ENCODE data around the gene STK10. TPM values are rescaled to one million over a fixed set of nuclear protein-coding genes. Genes with fewer than 3 reads are reported as not detected.

The STK10 gene
- total and polyA plus RNA-seq, 2 of the 8 experiments (the other 6 are each of a cell fraction or from before 2014, with no cell fraction given), result 10.5 to 21.4 TPM

DNA sequence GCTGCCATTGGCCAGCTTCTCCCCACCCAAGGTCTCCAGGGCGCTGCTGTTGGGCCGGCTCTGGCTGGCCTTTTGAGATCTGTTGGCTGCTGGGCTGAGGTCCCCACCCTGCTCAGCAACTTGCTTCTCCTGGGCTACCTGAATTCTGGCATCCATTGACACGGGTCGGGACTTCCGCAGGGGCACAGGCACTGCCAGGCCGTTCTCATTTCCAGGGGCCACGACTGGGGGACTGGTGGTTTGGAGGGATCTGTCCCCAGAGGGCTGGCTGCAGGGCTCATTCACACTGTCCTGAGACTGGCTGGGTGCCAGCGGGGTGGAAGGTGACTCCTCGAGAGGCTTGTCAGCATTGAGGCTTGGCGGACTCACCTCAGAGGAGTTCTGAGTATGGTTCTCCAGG, 94.5 kb downstream of the STK10 start:
- POLR2A ChIA-PET (ENCODE audit: partially characterized antibody), result no interaction called here
- Histone ChIP-seq H3K4ac (replicated peaks; ENCODE audit: insufficient read length, low read depth, low read length) (no peak overlapping the region), H4K5ac (ENCODE audit: insufficient read length, low read depth, low read length) (no peak overlapping the region), H4K91ac (replicated peaks; ENCODE audit: insufficient read length, low read length) (no peak overlapping the region), H2BK15ac (ENCODE audit: low read length) (no peak overlapping the region), H3K4me3 (ENCODE audit: extremely low read depth in 1 of 4, insufficient read depth in 2 of 4, low read depth in 3 of 4, low read length in 4 of 4) (no peak overlapping the region), H3K9ac (replicated peaks in 1 of 4; ENCODE audit: extremely low read depth in 1 of 4, low read depth in 3 of 4, low read length in 3 of 4) (no peak overlapping the region), H2BK12ac (ENCODE audit: low read depth, low read length) (no peak overlapping the region), H3K36me3 (ENCODE audit: control insufficient read depth in 2 of 4, insufficient read depth in 4 of 4, low read length in 3 of 4) (peaks cover 0 to 2% (median 0%) of the 10 kb centered on the region in 4 experiments; a peak in 1 of 8 replicates), H3K27ac (ENCODE audit: low read depth, low read length) (no peak overlapping the region), H2AFZ (ENCODE audit: low read length) (no peak overlapping the region), H4K20me1 (replicated peaks in 1 of 2; ENCODE audit: control insufficient read depth in 1 of 2, insufficient read depth in 2 of 2, low read length in 2 of 2) (peaks cover 0 to 3% of the 10 kb centered on the region in 2 experiments), H3K79me1 (ENCODE audit: low read depth, low read length) (no peaks in the 10 kb centered on the region), H4K8ac (ENCODE audit: extremely low read depth, insufficient read depth, low read length) (0 out of 2 replicates have a peak overlapping the region, but pooled peaks have one; percentile 80), H3K23me2 (ENCODE audit: low read depth, low read length) (peaks cover 11% of the 10 kb centered on the region; the same call in 1 of the 2 replicates), H3K9me3 (ENCODE audit: insufficient read depth in 2 of 2, low read depth in 1 of 2, low read length in 1 of 2) (no peaks in the 10 kb centered on the region), H3K56ac (replicated peaks; ENCODE audit: insufficient read length, low read depth, low read length) (no peak overlapping the region), H3K27me3 (replicated peaks in 1 of 4; ENCODE audit: control insufficient read depth in 3 of 4, extremely low read depth in 1 of 4, insufficient read depth in 3 of 4, low read length in 3 of 4) (no peaks in the 10 kb centered on the region), H2AK5ac (ENCODE audit: low read depth, low read length) (no peak overlapping the region), H3K79me2 (ENCODE audit: control insufficient read depth in 1 of 2, insufficient read depth in 2 of 2, low read length in 2 of 2) (no peaks in the 10 kb centered on the region), H3K18ac (ENCODE audit: extremely low read depth, low read length) (no peak overlapping the region), H3K4me2 (ENCODE audit: insufficient read depth in 1 of 2, low read depth in 2 of 2, low read length in 2 of 2) (no peak overlapping the region), H3K23ac (ENCODE audit: insufficient read length) (no peak overlapping the region), H3K14ac (ENCODE audit: insufficient read length) (no peak overlapping the region), H2BK5ac (ENCODE audit: low read depth, low read length) (no peak overlapping the region), H3K4me1 (replicated peaks in 1 of 4; ENCODE audit: control insufficient read depth in 3 of 4, insufficient read depth in 4 of 4, low read length in 3 of 4) (peaks cover 0 to 5% (median 3%) of the 10 kb centered on the region in 4 experiments; a peak in 2 of 7 replicates), H2BK20ac (ENCODE audit: low read length) (no peak overlapping the region), H2BK120ac (replicated peaks; ENCODE audit: low read depth, low read length) (no peak overlapping the region)
- 96% methylated on average over 10 of the region's 10 CpGs; no CpG with 5 or more reads in 1 of the 2 experiments for WGBS, 2 experiments (ENCODE audit: extremely low coverage in 1 of 2, insufficient coverage in 1 of 2, insufficient read length in 1 of 2, insufficient replicate concordance in 2 of 2, low coverage in 1 of 2, low lambda C conversion rate in 2 of 2, missing lambda C conversion rate in 1 of 2)
- DNase-seq (ENCODE audit: low read depth in 1 of 2, low spot score in 2 of 2), result no peak
- TF ChIP-seq TEAD4 (IDR thresholded peaks at IDR 0.05; ENCODE audit: low read depth, low read length), result no peak
- no peak for TF ChIP-seq GABPA (IDR thresholded peaks at IDR 0.05; ENCODE audit: borderline replicate concordance, insufficient read depth, low read length)
- no peak for TF ChIP-seq KDM5A (IDR thresholded peaks at IDR 0.05; ENCODE audit: low read length)
- TF ChIP-seq SAP30 (IDR thresholded peaks at IDR 0.05; ENCODE audit: insufficient read depth, insufficient replicate concordance, low read length), result no peak
- TF ChIP-seq YY1 (IDR thresholded peaks at IDR 0.05; ENCODE audit: low read depth, low read length), result no peak
- TF ChIP-seq FOSL1 (IDR thresholded peaks at IDR 0.05; ENCODE audit: insufficient read depth, low read depth, low read length), result no peak
- no peak for TF ChIP-seq POLR2A (IDR thresholded peaks at IDR 0.05; ENCODE audit: control extremely low read depth in 1 of 2, low read depth in 2 of 2, low read length in 2 of 2)
- TF ChIP-seq, protein P1, sequence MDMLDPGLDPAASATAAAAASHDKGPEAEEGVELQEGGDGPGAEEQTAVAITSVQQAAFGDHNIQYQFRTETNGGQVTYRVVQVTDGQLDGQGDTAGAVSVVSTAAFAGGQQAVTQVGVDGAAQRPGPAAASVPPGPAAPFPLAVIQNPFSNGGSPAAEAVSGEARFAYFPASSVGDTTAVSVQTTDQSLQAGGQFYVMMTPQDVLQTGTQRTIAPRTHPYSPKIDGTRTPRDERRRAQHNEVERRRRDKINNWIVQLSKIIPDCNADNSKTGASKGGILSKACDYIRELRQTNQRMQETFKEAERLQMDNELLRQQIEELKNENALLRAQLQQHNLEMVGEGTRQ (IDR thresholded peaks at IDR 0.05; ENCODE audit: low read length), result no peak
- TF ChIP-seq, protein P2, sequence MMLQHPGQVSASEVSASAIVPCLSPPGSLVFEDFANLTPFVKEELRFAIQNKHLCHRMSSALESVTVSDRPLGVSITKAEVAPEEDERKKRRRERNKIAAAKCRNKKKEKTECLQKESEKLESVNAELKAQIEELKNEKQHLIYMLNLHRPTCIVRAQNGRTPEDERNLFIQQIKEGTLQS (IDR thresholded peaks at IDR 0.05; ENCODE audit: insufficient read depth, low read depth, low read length), result no peak
- no peak for TF ChIP-seq KDM1A (IDR thresholded peaks at IDR 0.05; ENCODE audit: borderline replicate concordance, low read length)
- CTCF ChIA-PET (ENCODE audit: partially characterized antibody), result interaction anchor here (1.0 to 8.8 kb wide), 4 partner anchors 12 to 277 kb away, joined by 3 to 64 read pairs (median 3); no protein-coding TSS in a partner anchor
- FAIRE-seq, result no peak

All from H1 (cell line).